ENCODE results near the gene TGM3.

DNA sequence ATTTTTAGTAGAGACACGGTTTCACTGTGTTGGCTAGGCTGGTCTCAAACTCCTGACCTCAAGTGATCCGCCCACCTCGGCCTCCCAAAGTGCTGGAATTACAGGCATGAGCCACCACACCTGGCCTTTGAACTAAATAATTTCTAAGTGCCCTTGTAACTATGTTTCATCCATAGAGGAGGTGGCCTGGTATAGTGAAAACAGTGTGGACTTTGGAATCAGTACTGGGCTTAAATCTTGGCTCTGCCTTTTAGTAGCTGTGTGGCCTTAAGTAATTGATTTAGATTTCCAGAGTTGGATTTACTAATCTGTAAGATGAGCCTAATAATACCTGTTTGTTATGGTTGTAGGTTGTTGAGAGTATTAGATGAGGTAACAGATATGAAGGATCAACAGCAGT lies 14.2 kb upstream of the TGM3 start:
- TF ChIP-seq POLR2AphosphoS5 (IDR thresholded peaks at IDR 0.05) (no peak), POLR2A (IDR thresholded peaks at IDR 0.05) (no peak)
- TF ChIP-seq, protein P1, sequence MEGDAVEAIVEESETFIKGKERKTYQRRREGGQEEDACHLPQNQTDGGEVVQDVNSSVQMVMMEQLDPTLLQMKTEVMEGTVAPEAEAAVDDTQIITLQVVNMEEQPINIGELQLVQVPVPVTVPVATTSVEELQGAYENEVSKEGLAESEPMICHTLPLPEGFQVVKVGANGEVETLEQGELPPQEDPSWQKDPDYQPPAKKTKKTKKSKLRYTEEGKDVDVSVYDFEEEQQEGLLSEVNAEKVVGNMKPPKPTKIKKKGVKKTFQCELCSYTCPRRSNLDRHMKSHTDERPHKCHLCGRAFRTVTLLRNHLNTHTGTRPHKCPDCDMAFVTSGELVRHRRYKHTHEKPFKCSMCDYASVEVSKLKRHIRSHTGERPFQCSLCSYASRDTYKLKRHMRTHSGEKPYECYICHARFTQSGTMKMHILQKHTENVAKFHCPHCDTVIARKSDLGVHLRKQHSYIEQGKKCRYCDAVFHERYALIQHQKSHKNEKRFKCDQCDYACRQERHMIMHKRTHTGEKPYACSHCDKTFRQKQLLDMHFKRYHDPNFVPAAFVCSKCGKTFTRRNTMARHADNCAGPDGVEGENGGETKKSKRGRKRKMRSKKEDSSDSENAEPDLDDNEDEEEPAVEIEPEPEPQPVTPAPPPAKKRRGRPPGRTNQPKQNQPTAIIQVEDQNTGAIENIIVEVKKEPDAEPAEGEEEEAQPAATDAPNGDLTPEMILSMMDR (IDR thresholded peaks at IDR 0.05) = no peak
